Prostate gland (tissue), 2 donors: ENCODE measurements around the gene HEBP2. TPM values are rescaled to one million over a fixed set of nuclear protein-coding genes. Genes with fewer than 3 reads are reported as not detected.

ENCODE experiments used
- DNase-seq: peaks from one replicate; pipeline ENCODE4 v3.0.0-alpha.2; 2019; ENCODE audit warnings: low spot score
- H3K27ac ChIP-seq, 2 donors: fragments of 200-600 bp; sonication (generic); 2 replicates each; pipeline ENCODE4 v1.5.1; 2017 to 2019
- H3K27me3 ChIP-seq: fragments of 200-600 bp; sonication (generic); replicated peaks from 2 replicates; pipeline ENCODE4 v1.5.1; 2019; ENCODE audit not compliant: insufficient read depth
- H3K36me3 ChIP-seq, 2 donors: fragments of 200-600 bp; sonication (generic); 1 replicate in 1 of 2; 2 replicates in 1 of 2; pipeline versions ENCODE4 v1.5.1 to v1.8.1; 2017 to 2019
- H3K4me1 ChIP-seq: fragments of 200-600 bp; sonication (generic); replicated peaks from 2 replicates; pipeline ENCODE4 v1.5.1; 2019
- H3K4me3 ChIP-seq, 2 donors: fragments of 200-600 bp; sonication (generic); 2 replicates each; pipeline ENCODE4 v1.5.1; 2017 to 2019
- H3K9me3 ChIP-seq: fragments of 200-600 bp; sonication (generic); 2 replicates; pipeline ENCODE4 v1.5.1; 2017
- POLR2A ChIP-seq: fragments of 450-650 bp; IDR thresholded peaks from one replicate; pipeline ENCODE4 v1.6.1; 2016; ENCODE audit warnings: antibody characterized with exemption, mild to moderate bottlenecking
- POLR2AphosphoS5 ChIP-seq: sonication (generic); formaldehyde crosslinking; IDR thresholded peaks from one replicate; pipeline ENCODE4 v1.6.1; 2017; ENCODE audit warnings: antibody characterized with exemption
- WGBS: methylation state at CpG from one replicate; pipeline ENCODE4 v1.1.5; 2018; 5-methylcytosine and 5-hydroxymethylcytosine counted together
- intact Hi-C: fragments of 100-400 bp; cut with DNase I; formaldehyde crosslinking; loops from one replicate; pipeline ENCODE4 v1.14.2; 2022
- total RNA-seq, 2 donors: library from RNA; depleted of rRNA; stranded (reverse); fragments of >200 nt; gene quantifications; one replicate each; pipeline ENCODE4 v1.1.0, GENCODE V29; 2016
- TF ChIP-seq, protein P1 (sequence below), 4 experiments: fragments of 200-600 bp in 2 of 4; fragments of 450-650 bp in 2 of 4; sonication (generic) in 2 of 4; IDR thresholded peaks; 1 replicate in 3 of 4; 2 replicates in 1 of 4; pipeline ENCODE4 v1.5.1; 2016 to 2019; ENCODE audit warnings: antibody characterized with exemption in 4 of 4, mild to moderate bottlenecking in 2 of 4, moderate library complexity in 2 of 4

Gene HEBP2
- total RNA-seq, 2 donors from 2014 or later, result 95.4 to 187 TPM

DNA sequence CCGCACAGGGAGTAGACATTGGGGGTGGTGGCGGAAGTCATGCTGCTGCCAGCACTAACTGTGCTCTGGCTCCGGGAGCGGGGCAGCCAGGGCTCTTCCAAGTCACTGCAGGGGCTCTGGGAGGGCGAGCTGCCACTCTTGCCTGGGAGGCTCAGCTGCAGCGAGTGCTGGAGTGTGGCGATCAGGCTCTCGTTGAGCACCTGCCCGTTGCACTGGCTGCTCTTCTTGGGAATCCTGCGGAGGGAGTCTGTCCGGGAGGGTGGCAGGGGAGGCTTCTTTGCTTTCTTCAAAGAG lies 28.0 kb downstream of the HEBP2 start:
- no peaks in the 10 kb centered on the region for H3K4me1 ChIP-seq
- H3K4me3 ChIP-seq, result no peak overlapping the region
- H3K36me3 ChIP-seq, result no peaks in the 10 kb centered on the region
- no peaks in the 10 kb centered on the region for H3K9me3 ChIP-seq
- intact Hi-C loops, result no loop called here
- H3K27me3 ChIP-seq, result no peaks in the 10 kb centered on the region
- DNase-seq, result no peak
- 86% methylated on average over 9 of the region's 11 CpGs for WGBS
- TF ChIP-seq, protein P1, sequence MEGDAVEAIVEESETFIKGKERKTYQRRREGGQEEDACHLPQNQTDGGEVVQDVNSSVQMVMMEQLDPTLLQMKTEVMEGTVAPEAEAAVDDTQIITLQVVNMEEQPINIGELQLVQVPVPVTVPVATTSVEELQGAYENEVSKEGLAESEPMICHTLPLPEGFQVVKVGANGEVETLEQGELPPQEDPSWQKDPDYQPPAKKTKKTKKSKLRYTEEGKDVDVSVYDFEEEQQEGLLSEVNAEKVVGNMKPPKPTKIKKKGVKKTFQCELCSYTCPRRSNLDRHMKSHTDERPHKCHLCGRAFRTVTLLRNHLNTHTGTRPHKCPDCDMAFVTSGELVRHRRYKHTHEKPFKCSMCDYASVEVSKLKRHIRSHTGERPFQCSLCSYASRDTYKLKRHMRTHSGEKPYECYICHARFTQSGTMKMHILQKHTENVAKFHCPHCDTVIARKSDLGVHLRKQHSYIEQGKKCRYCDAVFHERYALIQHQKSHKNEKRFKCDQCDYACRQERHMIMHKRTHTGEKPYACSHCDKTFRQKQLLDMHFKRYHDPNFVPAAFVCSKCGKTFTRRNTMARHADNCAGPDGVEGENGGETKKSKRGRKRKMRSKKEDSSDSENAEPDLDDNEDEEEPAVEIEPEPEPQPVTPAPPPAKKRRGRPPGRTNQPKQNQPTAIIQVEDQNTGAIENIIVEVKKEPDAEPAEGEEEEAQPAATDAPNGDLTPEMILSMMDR (IDR thresholded peaks at IDR 0.05), result no peak
- no peak for TF ChIP-seq POLR2AphosphoS5
- TF ChIP-seq POLR2A, result no peak
- no peak overlapping the region for H3K27ac ChIP-seq

DNA sequence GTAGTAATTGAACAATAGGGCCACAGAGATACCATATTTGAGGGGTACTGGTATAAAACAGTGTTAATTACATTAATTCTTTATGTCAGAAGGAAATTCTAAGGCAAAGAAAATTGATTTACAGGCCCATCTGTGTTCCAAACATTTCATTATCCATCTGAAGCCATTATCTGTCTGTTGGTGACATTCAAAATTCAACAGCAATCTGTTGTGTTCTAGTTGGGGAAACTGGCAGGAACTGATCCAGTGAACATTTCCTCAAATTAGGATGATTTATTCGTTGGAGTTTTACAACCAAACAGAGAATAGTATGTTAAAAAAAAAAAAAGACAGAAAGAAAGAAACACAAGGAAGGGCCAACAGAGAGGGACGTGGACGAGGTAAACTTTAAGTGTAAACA lies 30.1 kb downstream of the HEBP2 start:
- no peak for DNase-seq
- intact Hi-C loops, result no loop called here
- TF ChIP-seq POLR2A (no peak), POLR2AphosphoS5 (no peak)
- TF ChIP-seq, protein P1 (IDR thresholded peaks at IDR 0.05), result no peak
- Histone ChIP-seq H3K27me3 (no peaks in the 10 kb centered on the region), H3K4me1 (no peaks in the 10 kb centered on the region), H3K36me3 (no peaks in the 10 kb centered on the region), H3K27ac (no peak overlapping the region), H3K9me3 (no peaks in the 10 kb centered on the region), H3K4me3 (no peak overlapping the region)
- 59% methylated on average over 3 of the region's 3 CpGs for WGBS

DNA sequence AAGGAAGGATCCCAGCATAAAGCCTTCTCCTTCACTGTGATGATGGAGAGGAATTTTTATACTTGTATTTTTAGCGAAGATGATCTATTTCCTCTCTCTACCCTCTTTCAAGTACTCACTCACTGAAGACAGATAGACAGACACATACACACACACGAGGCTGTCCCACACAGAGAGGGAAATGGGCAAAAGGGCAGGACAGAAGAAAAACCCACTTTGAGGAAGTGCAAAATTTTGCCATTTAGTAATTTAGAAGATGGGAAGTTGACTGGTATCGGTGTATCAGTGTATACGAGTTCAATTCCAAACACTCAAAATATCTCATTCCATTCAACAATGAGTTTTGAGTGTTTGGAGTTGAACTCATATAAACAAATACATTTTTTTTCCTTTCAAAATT lies 30.9 kb downstream of the HEBP2 start:
- Histone ChIP-seq H3K4me1 (no peaks in the 10 kb centered on the region), H3K4me3 (no peak overlapping the region), H3K36me3 (no peaks in the 10 kb centered on the region), H3K9me3 (no peaks in the 10 kb centered on the region), H3K27ac (no peak overlapping the region), H3K27me3 (no peaks in the 10 kb centered on the region)
- intact Hi-C loops, result no loop called here
- WGBS, result 76% methylated on average over 4 of the region's 4 CpGs
- TF ChIP-seq POLR2A, result no peak
- no peak for TF ChIP-seq POLR2AphosphoS5
- TF ChIP-seq, protein P1 (IDR thresholded peaks at IDR 0.05), result no peak
- no peak for DNase-seq

DNA sequence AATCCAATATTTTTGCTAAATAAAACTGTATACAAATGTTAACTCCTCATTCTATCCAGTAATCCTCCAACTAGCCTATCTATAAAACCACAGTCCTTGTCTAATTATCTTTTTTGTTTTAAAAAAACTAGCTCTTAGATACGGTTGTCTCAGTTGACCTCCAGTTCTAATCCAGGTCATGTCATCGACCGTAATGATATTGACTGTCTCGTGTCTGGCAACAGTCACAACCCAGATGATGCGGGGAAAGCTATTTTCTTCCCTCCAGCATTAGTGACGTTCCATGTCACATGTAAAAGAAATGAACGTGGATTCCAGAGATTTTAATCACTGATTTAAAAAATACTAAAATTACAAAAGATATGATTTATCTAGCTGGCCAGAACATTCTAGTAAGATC lies 35.5 kb downstream of the HEBP2 start:
- Histone ChIP-seq H3K36me3 (no peaks in the 10 kb centered on the region), H3K9me3 (no peaks in the 10 kb centered on the region), H3K27me3 (no peaks in the 10 kb centered on the region), H3K4me1 (no peaks in the 10 kb centered on the region), H3K27ac (no peak overlapping the region), H3K4me3 (no peak overlapping the region)
- WGBS, result 84% methylated on average over 7 of the region's 7 CpGs
- intact Hi-C loops, result no loop called here
- TF ChIP-seq POLR2AphosphoS5 (no peak), POLR2A (no peak)
- TF ChIP-seq, protein P1 (IDR thresholded peaks at IDR 0.05), result no peak
- no peak for DNase-seq

DNA sequence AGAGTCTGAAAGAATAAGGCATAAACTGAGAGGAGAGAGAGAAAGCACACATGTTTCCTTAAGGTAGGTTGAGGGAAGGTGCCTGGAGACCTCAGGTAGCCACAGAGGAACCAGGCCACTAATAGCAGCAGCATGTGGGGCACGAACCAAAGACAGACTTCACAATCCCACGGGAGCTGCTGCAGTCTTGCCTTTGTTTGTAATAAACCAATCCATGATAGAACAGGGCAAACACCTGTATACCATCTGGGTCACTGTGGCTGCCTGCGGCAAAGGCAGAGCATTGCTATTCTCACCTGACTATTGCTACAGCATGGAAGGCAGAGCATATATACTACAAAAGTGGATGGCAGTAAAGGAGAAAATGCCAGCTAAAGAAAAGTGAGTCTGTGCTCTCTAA lies 36.3 kb downstream of the HEBP2 start:
- Histone ChIP-seq H3K4me3 (no peak overlapping the region), H3K9me3 (no peaks in the 10 kb centered on the region), H3K36me3 (no peaks in the 10 kb centered on the region), H3K4me1 (no peaks in the 10 kb centered on the region), H3K27me3 (no peaks in the 10 kb centered on the region), H3K27ac (no peak overlapping the region)
- TF ChIP-seq POLR2AphosphoS5, result no peak
- TF ChIP-seq POLR2A, result no peak
- no peak for DNase-seq
- intact Hi-C loops, result no loop called here
- 78% methylated on average over 3 of the region's 3 CpGs for WGBS
